DND-41 (cell line): ENCODE measurements around the gene HES3.
A peak's percentile ranks its signal among the peaks of the same experiment; 100 is the strongest.

ENCODE experiments used
- ATAC-seq: fragments of 200-7000 bp; cut with Tn5 transposase; 3 replicates; pipeline ENCODE4 v1.9.1; 2021; ENCODE audit warnings: low read depth; ENCODE audit not compliant: insufficient read depth
- DNase-seq: peaks from one replicate; pipeline ENCODE4 v3.0.0-alpha.2; 2020
- H2AFZ ChIP-seq: 2 replicates; pipeline ENCODE4 v1.6.0; 2012; ENCODE audit warnings: low read depth, low read length
- H3K27ac ChIP-seq: 2 replicates; pipeline ENCODE4 v1.5.1; 2012; ENCODE audit warnings: low read length, inconsistent platforms
- H3K27me3 ChIP-seq: fragments of 200-600 bp; sonication (generic); 2 replicates; pipeline ENCODE4 v1.6.0; 2012; ENCODE audit warnings: low read length, mild to moderate bottlenecking, inconsistent platforms; ENCODE audit not compliant: insufficient read depth, poor library complexity
- H3K36me3 ChIP-seq: 2 replicates; pipeline ENCODE4 v1.5.1; 2012; ENCODE audit warnings: low read length, inconsistent platforms; ENCODE audit not compliant: insufficient read depth
- H3K4me1 ChIP-seq: 2 replicates; pipeline ENCODE4 v1.5.1; 2012; ENCODE audit warnings: mild to moderate bottlenecking, low read length; ENCODE audit not compliant: insufficient read depth
- H3K4me2 ChIP-seq: 2 replicates; pipeline ENCODE4 v1.6.0; 2012; ENCODE audit warnings: mild to moderate bottlenecking, moderate library complexity, low read length, inconsistent platforms; ENCODE audit not compliant: insufficient read depth
- H3K4me3 ChIP-seq, 2 experiments: fragments of 200-600 bp in 1 of 2; shearing (Covaris generic) in 1 of 2; 2 replicates each; pipeline ENCODE4 v1.5.1; 2012 to 2016; ENCODE audit warnings: inconsistent platforms in 2 of 2, low read length in 2 of 2, mild to moderate bottlenecking in 2 of 2, low read depth in 1 of 2, moderate library complexity in 1 of 2
- H3K79me2 ChIP-seq: 2 replicates; pipeline ENCODE4 v1.6.0; 2012; ENCODE audit warnings: low read length, inconsistent platforms; ENCODE audit not compliant: insufficient read depth
- H3K9ac ChIP-seq: 2 replicates; pipeline ENCODE4 v1.6.0; 2012; ENCODE audit warnings: low read depth, mild to moderate bottlenecking, inconsistent platforms, low read length, moderate library complexity
- H3K9me3 ChIP-seq: 2 replicates; pipeline ENCODE4 v1.5.1; 2012; ENCODE audit warnings: low read length, moderate library complexity, mild to moderate bottlenecking, inconsistent platforms; ENCODE audit not compliant: insufficient read depth, severe bottlenecking
- H4K20me1 ChIP-seq: 2 replicates; pipeline ENCODE4 v1.6.0; 2012; ENCODE audit warnings: low read length; ENCODE audit not compliant: insufficient read depth
- CTCF ChIP-seq: IDR thresholded peaks from 2 replicates; pipeline ENCODE4 v1.5.1; 2012; ENCODE audit warnings: borderline replicate concordance, low read length, moderate library complexity, mild to moderate bottlenecking; ENCODE audit not compliant: poor library complexity, severe bottlenecking; ENCODE audit errors: extremely low read depth
- EZH2 ChIP-seq: IDR thresholded peaks from 3 replicates; pipeline ENCODE4 v1.6.1; 2012; ENCODE audit warnings: borderline replicate concordance, low read depth, mild to moderate bottlenecking, moderate library complexity, low read length, inconsistent platforms; ENCODE audit not compliant: severe bottlenecking

HES3 gene

GRCh38 chr1:6243993-6244392 lies at the start of gene HES3:
Gene HES3 (plus strand): TSS chr1:6244179. CDS start chr1:6244366, 187 bp downstream.
- Histone ChIP-seq H3K36me3 (no peaks in the 10 kb centered on the region), H3K27ac (no peak within 1 kb of the TSS), H3K4me3 (no peak within 1 kb of the TSS), H3K9ac (no peak within 1 kb of the TSS), H4K20me1 (peaks cover 30% of the 10 kb centered on the region), H3K27me3 (no peaks in the 10 kb centered on the region), H2AFZ (no peak within 1 kb of the TSS), H3K79me2 (no peaks in the 10 kb centered on the region), H3K4me1 (peaks cover 8% of the 10 kb centered on the region), H3K4me2 (peak within 1 kb of the TSS; percentile 41; the same call in 1 of the 2 replicates), H3K9me3 (no peaks in the 10 kb centered on the region)
- no peak for DNase-seq
- no peak for TF ChIP-seq CTCF
- TF ChIP-seq EZH2 = no peak
- no peak for ATAC-seq

GRCh38 chr1:6197746-6198427 lies 46.1 kb upstream of the HES3 start:
- peak overlapping the region; percentile 76 for H3K4me2 ChIP-seq
- H3K4me3 ChIP-seq = peak overlapping the region; percentile 77 to 96; a peak in 3 of 4 replicates
- ATAC-seq = no peak
- no peaks in the 10 kb centered on the region for H3K9me3 ChIP-seq
- peaks cover 58% of the 10 kb centered on the region for H4K20me1 ChIP-seq
- peaks cover 42% of the 10 kb centered on the region for H3K4me1 ChIP-seq
- H3K9ac ChIP-seq = peak overlapping the region; percentile 96
- DNase-seq = no peak
- peaks cover 68% of the 10 kb centered on the region for H3K79me2 ChIP-seq
- TF ChIP-seq CTCF (no peak), EZH2 (no peak)
- H2AFZ ChIP-seq = no peak overlapping the region
- H3K27me3 ChIP-seq = no peaks in the 10 kb centered on the region
- H3K36me3 ChIP-seq = peaks cover 57% of the 10 kb centered on the region
- peak overlapping the region; percentile 89 for H3K27ac ChIP-seq

- Histone ChIP-seq H3K4me1 (peaks cover 42% of the 10 kb centered on the region), H4K20me1 (peaks cover 50% of the 10 kb centered on the region), H3K9ac (peak overlapping the region; percentile 96), H3K27me3 (no peaks in the 10 kb centered on the region), H3K27ac (peak overlapping the region; percentile 89), H2AFZ (peak overlapping the region; percentile 73), H3K79me2 (peaks cover 59% of the 10 kb centered on the region), H3K36me3 (peaks cover 48% of the 10 kb centered on the region), H3K4me2 (peak overlapping the region; percentile 76), H3K9me3 (no peaks in the 10 kb centered on the region), H3K4me3 (peak overlapping the region; percentile 77 to 96)
- TF ChIP-seq CTCF (peak; percentile 11), EZH2 (no peak)
- DNase-seq = peak; percentile 34
- ATAC-seq = peak; percentile 8
Measured at GRCh38 chr1:6198646-6199297, 45.2 kb upstream of the HES3 start.
